HFFc6 (cell line): ENCODE results near the gene DOC2A. TPM values are rescaled to one million over a fixed set of nuclear protein-coding genes. Genes with fewer than 3 reads are reported as not detected.

Experiments used
- DNase-seq: peaks from one replicate; pipeline ENCODE4 v3.0.0-alpha.2; 2018
- H3K27ac Mint-ChIP-seq: 2 replicates; pipeline ENCODE4 v1.8.0; 2020; ENCODE audit warnings: mild to moderate bottlenecking, mixed read lengths
- H3K27me3 Mint-ChIP-seq: 2 replicates; pipeline ENCODE4 v1.8.0; 2021; ENCODE audit warnings: mild to moderate bottlenecking, moderate library complexity, mixed read lengths; ENCODE audit not compliant: insufficient read depth
- H3K36me3 Mint-ChIP-seq: 2 replicates; pipeline ENCODE4 v1.8.0; 2021; ENCODE audit warnings: low read depth, mixed read lengths
- H3K4me1 Mint-ChIP-seq: 2 replicates; pipeline ENCODE4 v1.8.0; 2020; ENCODE audit warnings: low read depth, mixed read lengths
- H3K4me3 Mint-ChIP-seq: 2 replicates; pipeline ENCODE4 v1.8.0; 2020; ENCODE audit warnings: mild to moderate bottlenecking, moderate library complexity, mixed read lengths
- H3K9me3 Mint-ChIP-seq: 2 replicates; pipeline ENCODE4 v1.8.0; 2020; ENCODE audit warnings: mild to moderate bottlenecking, mixed read lengths
- total RNA-seq, 6 experiments: library from RNA; stranded (reverse); fragmentation: NEBNext Ultra II Directional; extraction: Animal tissue kit (Norgen Biotek cat#: 25700); gene quantifications; 2 replicates in 1 of 6; 3 replicates in 5 of 6; pipeline ENCODE4 v1.2.3, GENCODE V29; 2021
- TF ChIP-seq, protein P1 (sequence below): fragments of 200-600 bp; sonication (generic); IDR thresholded peaks from 2 replicates; pipeline ENCODE4 v1.5.0; 2021; ENCODE audit warnings: antibody characterized with exemption, mild to moderate bottlenecking

DOC2A gene
- total RNA-seq, 6 experiments from 2014 or later: 0.19 to 0.30 TPM; not detected in 4

DNA sequence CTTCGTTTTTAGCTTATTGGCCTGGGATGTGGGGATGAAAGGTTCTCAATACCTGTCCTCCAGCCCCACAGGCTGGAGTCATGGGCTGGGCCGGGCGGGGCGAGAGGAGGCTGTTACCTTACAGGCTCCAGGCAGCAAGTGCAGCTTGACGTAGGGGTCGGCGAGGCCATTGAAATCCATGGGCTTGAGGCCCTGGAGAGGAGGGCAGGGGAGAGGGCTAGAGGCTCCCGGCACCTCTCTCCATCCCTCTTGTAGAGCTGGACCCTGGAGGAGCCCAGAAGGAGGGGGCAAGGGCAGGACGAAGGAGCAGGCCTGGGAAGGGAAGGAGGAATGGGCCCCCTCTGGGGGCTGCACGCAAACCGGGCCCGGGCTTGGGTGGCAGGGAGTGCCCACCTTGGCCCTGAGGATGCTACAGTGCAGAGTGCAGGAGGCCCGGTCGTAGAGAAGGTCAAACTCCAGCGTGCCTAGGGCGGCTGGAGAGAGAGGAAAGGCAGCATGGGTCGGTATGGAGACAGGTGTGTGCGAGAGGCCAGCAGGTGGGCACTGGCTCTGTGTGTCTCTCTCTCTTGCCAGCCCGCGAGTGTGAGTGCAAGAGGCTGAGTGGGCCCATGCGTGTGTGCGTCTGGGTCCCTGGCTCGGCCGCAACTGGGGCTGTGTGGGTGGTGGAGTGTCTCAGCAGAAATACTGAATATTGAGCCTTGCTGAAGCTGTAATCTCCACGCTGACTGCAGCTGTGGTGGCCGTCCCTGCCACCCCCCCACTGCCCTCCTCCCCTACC, 1.6 kb downstream of the DOC2A start:
- no peak overlapping the region for H3K4me3 Mint-ChIP-seq
- peaks cover 20% of the 10 kb centered on the region for H3K27me3 Mint-ChIP-seq
- H3K27ac Mint-ChIP-seq: no peak overlapping the region
- TF ChIP-seq, protein P1, sequence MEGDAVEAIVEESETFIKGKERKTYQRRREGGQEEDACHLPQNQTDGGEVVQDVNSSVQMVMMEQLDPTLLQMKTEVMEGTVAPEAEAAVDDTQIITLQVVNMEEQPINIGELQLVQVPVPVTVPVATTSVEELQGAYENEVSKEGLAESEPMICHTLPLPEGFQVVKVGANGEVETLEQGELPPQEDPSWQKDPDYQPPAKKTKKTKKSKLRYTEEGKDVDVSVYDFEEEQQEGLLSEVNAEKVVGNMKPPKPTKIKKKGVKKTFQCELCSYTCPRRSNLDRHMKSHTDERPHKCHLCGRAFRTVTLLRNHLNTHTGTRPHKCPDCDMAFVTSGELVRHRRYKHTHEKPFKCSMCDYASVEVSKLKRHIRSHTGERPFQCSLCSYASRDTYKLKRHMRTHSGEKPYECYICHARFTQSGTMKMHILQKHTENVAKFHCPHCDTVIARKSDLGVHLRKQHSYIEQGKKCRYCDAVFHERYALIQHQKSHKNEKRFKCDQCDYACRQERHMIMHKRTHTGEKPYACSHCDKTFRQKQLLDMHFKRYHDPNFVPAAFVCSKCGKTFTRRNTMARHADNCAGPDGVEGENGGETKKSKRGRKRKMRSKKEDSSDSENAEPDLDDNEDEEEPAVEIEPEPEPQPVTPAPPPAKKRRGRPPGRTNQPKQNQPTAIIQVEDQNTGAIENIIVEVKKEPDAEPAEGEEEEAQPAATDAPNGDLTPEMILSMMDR: no peak
- no peaks in the 10 kb centered on the region for H3K9me3 Mint-ChIP-seq
- no peak for DNase-seq
- H3K36me3 Mint-ChIP-seq: no peaks in the 10 kb centered on the region
- H3K4me1 Mint-ChIP-seq: no peaks in the 10 kb centered on the region

DNA sequence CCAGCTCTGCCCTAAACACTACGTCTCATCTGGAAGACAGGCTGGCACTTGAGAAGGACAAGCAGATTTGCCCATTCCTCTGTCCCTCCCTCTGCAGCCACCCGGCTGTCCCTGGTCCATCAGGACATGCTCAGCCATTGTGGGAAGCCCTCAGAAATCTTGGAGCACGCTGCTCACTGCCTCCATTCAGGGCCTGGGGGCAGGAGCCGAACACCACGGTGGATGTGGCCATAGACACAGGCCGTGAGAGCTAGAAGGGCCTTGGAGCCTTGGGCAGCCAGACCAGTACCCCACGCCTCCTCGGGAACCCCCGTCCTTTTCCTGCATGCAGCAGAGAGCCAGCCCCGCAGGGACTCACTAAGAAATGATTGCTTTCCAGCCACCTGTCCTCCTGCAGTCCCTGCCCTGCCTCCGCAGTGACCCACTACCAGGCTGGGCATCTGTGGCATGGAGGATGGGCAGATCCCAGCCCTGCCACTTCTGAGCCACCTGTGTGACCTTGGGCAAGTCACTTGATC, 3.4 kb downstream of the DOC2A start:
- no peak overlapping the region for H3K4me3 Mint-ChIP-seq
- peaks cover 20% of the 10 kb centered on the region for H3K27me3 Mint-ChIP-seq
- H3K27ac Mint-ChIP-seq: no peak overlapping the region
- no peak for DNase-seq
- H3K9me3 Mint-ChIP-seq: no peaks in the 10 kb centered on the region
- no peaks in the 10 kb centered on the region for H3K4me1 Mint-ChIP-seq
- TF ChIP-seq, protein P1: no peak
- no peaks in the 10 kb centered on the region for H3K36me3 Mint-ChIP-seq

DNA sequence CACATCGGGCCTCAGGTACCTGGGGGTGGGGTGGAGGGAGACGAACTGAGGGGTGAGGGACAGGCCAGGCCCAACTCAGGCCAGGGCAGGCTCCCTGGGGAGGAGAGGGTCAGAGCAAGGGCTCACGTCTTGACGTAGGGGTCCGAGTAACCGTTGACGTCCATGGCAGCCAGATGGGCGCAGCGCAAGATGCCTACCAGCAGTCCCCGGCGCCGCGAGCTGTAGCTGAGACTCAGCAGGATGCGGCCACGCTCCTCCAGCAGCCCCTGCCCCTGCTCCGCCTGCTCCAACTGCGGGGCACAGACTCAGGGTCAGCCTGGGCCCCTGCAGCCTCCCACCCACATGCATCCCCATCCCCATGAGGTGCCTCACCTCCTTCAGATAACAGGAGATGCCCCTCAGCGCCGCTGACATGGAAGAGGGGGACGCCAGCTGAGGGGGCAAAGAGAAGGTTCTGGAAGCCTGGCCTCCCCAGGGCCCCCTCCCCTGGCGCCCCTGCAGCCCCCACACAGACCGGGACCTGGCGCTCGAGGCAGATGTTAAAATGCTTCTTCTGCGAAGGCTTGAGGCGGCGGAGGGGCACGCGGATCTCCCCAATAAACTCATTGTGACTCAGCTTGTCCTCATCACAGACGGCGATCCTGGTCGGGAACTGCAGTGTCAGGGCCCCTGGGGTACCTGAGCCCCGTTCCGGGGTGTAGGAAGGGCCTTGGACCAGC, 4.0 kb downstream of the DOC2A start:
- H3K9me3 Mint-ChIP-seq: no peaks in the 10 kb centered on the region
- H3K27ac Mint-ChIP-seq: no peak overlapping the region
- H3K4me3 Mint-ChIP-seq: no peak overlapping the region
- DNase-seq: no peak
- H3K27me3 Mint-ChIP-seq: peaks cover 20% of the 10 kb centered on the region
- H3K4me1 Mint-ChIP-seq: no peaks in the 10 kb centered on the region
- no peaks in the 10 kb centered on the region for H3K36me3 Mint-ChIP-seq
- TF ChIP-seq, protein P1: no peak

DNA sequence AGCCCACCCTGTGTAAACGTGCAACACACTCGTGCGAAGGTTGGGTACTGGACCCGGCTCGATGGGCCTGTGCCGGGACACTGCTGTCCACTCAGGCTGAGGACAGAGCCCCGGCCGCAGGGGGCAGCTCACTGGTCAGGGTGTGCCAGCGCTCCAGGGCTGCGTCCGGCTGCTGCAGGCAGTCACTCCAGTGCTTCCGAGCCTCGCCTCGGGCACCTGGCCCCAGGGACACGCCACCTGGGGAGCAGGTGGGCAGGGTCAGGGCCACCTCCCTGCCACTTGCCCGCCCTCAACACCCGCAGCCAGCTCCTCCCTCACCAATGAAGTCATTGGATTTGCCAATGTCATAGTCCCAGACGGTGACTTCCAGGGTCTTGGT, 4.7 kb downstream of the DOC2A start:
- no peak for DNase-seq
- Mint-ChIP-seq H3K27me3 (peaks cover 20% of the 10 kb centered on the region), H3K36me3 (no peaks in the 10 kb centered on the region), H3K27ac (no peak overlapping the region), H3K4me3 (no peak overlapping the region), H3K9me3 (no peaks in the 10 kb centered on the region), H3K4me1 (no peaks in the 10 kb centered on the region)
- TF ChIP-seq, protein P1: no peak

DNA sequence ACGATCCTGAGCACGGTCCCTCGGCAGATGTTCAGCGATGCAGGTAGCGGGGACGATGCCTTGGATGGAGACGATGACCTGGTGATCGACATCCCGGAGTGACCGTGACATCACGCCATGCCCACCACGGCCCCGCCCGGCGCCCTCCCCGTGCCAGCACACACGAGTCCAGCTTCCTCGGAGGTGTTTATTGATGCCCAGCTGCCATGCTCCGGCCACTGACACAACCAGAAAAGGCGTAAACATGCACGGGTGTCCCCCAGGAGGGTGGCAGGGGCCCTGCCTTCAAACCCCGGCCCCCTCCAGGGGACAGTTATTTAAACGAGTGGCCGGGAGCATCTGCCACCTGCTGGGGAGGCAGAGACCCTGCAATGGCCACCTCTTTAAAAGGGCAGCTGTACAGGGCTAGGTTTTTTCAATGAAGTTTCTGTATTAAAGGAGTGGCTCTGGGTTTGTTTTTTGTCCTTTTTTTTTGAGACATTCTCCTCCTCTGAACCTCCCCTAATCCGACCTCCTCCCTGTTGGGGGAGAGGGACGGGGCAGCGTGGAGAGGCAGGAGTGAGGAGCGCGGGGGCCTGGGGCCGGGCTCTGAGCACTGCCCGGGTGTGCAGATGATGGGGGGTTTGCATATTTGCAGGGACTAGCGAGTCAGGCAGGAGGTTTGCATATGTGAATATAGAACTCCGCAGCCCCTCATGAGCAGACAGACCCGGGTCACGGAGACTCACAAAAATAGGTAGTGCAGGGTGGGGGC, 5.3 kb downstream of the DOC2A start:
- TF ChIP-seq, protein P1: peak; percentile 87
- Mint-ChIP-seq H3K27me3 (peaks cover 20% of the 10 kb centered on the region), H3K9me3 (no peaks in the 10 kb centered on the region), H3K4me1 (no peaks in the 10 kb centered on the region), H3K27ac (no peak overlapping the region), H3K4me3 (no peak overlapping the region), H3K36me3 (no peaks in the 10 kb centered on the region)
- DNase-seq: peak; percentile 27
